GM18951 (cell line): ENCODE results near the gene TOB1.

Experiments used
- POLR2A ChIP-seq: IDR thresholded peaks from 4 replicates; pipeline ENCODE4 v1.6.1; 2011; ENCODE audit warnings: mild to moderate bottlenecking; ENCODE audit not compliant: insufficient read length, insufficient read depth; ENCODE audit errors: extremely low read depth
- in situ Hi-C: fragments of 300-500 bp; cut with MboI; formaldehyde crosslinking; loops from one replicate; pipeline ENCODE4 v1.12.0; 2022; ENCODE audit warnings: low sequenced_read_pairs, mixed read lengths, inconsistent platforms; ENCODE audit not compliant: unreplicated experiment

TOB1 gene, protein sequence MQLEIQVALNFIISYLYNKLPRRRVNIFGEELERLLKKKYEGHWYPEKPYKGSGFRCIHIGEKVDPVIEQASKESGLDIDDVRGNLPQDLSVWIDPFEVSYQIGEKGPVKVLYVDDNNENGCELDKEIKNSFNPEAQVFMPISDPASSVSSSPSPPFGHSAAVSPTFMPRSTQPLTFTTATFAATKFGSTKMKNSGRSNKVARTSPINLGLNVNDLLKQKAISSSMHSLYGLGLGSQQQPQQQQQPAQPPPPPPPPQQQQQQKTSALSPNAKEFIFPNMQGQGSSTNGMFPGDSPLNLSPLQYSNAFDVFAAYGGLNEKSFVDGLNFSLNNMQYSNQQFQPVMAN

DNA sequence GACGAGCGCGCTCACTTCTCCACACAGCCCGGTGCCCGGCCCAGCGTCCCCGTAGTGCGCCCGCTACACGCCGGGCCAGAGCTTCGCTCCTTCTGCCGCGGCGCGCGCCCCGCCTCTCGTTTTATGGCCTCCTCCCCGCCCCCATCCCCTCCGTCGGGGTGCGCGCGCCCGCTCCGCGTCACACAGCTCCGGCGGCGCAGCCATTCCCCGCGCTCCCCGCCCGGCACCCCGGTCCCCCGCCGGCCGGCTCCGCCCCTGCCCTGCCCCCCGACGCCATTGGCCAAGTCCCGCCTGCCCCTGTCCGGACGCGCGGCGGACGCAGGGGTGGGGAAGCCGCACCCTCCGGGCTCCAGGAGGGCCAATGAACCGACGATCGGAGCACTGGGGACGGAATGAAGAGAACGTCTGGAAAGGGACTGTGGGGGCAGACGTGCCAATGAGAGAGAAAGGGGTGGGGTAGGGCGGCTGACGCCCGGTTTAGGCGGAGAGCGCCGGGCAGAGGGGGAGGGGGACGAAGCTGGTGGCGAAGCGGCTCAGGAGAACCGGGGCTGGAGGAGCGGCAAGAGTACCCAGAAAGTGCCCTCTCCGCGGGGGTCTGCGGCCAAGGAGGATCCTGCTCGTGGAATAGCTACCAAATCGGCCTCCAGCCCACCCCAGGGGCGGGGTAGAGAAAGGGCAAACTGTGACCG is at the start of gene TOB1:
Gene TOB1 (minus strand): TSS at position 94 of the 689 bp plus-strand sequence. CDS start 2,337 bp downstream, outside the sequence.
- in situ Hi-C loops = no loop called here
- TF ChIP-seq POLR2A = peak; percentile 100

DNA sequence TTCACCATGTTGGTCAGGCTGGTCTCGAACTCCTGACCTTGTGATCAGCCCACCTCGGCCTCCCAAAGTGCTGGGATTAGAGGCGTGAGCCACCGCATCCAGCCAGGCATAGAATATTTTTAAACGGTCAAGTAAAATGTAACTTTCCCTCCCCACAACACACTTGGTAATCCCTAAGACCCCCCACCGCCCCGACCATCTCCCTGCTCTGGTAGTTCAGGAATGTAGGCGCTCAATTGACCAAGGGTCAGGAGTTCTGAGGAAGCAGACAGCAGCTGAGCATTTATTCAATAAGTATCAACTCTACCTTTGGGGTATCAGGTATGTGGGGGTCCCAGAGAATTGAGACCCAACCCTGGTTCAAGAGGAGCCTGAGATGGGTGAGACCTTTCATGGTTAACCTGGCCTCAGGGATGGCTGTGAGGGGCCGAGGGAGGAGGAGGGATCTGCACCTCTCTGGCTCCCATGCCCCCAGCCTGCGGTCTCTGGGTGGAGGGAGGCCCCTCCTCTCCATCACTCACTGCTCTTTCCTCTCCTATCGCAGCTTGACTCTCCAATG is 48.4 kb upstream of the TOB1 start:
- in situ Hi-C loops = no loop called here
- no peak for TF ChIP-seq POLR2A

DNA sequence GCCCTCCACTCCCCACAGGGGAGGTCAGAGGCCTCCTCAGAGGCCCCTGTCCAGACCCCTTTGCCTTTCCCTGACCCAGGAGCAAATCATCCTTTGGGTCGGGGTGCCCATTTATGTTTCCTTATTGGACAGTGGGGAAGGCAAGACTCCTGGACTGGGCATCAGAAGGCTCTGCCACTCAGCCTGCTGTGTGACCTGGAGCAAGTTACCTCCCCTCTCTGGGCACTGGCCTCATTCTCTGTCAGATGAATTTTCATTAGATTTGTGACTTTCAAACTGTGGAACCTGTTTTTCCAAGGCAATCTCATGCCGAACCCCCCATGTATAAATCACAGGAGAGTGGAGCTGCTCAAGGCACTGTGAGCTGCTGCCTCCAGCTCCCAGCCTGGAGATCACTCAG is 47.0 kb upstream of the TOB1 start:
- in situ Hi-C loops = no loop called here
- no peak for TF ChIP-seq POLR2A

DNA sequence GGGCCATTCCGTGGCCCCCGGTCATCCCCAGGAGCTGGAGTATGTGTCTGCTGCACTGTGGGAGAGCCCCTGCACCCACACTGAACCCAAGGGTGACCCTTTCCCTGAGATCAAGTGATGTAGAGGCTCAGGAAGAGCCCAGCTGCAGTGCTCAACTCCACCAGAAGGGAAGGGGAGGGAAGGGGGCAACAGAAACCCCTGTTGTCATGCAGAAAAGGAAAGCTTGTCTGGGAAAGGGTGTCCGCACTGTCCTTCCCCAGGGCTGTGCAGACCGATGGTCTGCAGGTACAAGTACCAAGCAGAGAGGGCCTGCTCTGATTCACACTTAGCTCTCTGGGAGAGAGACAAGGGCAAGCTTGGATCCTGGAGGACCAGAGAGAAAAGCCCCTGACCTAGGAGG is 45.7 kb upstream of the TOB1 start:
- in situ Hi-C loops = no loop called here

DNA sequence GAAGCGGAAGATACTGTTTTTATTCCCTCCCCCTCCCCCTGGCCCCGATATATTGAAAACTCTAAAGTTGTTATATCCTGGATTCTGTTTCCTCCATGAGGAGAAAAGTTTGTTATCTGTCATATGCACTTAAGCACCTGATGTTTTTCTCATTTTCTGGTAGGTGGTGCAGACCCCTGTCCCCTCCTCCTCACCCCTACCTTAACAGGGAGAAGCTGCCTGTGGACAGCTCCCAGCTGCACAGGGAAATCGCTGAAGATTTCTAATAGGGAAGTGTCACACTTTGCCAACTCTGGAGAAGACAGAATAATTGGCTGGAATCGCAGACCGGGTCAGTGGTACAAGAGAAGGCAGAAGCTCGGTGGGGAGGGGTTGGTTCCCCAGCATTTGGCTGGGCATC is 45.3 kb upstream of the TOB1 start:
- TF ChIP-seq POLR2A = no peak
- in situ Hi-C loops = no loop called here

More for the DNA sequence above, 45.7 kb upstream of the TOB1 start:
- TF ChIP-seq POLR2A = no peak

DNA sequence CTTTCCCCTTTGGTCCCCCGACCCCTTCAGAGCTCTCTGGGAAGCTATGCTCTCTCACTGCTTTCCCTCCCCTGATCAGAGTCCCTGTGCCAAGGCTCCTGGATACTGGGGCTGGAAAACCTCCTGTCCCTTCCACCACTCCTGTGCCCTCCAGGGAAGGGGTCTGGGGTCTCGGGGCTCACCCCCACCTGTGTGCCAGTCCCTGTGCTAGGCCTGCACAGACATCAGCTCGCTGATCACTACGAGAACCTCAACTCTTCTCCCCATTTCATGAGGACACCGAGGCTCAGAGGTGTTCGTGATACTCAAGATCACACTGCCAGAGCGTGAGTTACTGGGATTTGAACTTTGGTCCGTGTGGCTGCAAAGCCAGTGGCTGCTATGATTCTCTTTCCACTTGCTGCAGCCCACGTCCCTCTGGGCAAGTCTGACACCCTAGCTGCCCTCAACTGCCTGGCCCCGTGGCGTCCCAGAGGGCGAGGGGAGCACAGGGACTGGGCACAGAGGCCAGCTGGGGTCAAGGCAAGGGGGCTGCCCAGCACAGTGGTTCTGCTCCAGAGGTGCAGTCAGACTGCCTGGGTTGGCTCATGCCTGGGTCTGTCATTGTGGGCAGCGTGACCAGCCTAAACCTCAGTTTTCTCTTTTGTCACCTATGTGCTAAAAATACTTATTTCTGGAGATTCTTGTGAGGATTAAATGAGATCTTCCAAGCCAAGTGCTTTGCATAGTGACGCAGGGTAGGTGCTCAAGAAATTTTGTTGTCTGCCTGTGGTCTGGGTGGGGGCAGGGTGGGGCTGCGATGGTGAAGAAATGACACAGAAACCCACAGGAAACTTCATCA is 43.8 kb upstream of the TOB1 start:
- TF ChIP-seq POLR2A = no peak
- in situ Hi-C loops = no loop called here

DNA sequence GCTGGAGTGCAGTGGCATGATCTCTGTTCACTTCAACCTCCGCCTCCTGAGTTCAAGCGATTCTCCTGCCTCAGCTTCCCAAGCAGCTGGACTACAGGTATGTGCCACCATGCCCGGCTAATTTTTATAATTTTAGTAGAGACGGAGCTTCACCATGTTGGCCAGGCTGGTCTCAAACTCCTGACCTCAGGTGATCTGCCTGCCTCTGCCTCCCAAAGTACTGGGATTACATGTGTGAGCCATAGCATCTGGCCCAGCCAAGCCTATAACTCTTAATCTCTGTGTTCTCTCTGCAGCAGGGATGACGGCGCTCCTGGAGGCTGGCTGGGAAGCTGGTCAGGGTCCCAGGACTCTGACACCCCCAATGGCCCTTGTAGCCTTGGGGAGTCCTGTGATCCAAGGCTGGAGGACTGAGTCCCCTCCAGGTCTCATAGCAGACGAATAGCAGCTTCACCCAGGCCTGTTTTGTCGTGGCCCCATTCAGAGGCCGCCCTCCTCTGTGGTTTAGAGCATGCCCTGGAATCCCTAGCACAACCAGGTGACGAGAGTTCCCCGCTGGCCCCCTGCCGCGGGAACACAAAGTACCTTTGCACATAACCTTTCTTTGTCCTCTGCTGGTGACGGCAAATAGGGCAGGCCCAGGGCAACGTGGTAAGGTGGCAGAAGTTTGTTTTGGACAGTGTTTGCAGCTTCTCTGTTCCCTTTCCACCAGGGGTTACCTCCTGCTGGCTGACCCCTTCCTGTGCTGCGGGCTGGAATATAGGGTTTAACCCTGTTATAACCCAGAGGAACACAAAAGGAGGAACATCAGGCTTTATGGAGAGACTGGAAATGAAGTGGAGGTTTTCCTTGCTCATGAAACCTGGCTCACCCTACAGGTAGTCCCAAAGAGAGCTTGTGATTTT is 43.0 kb upstream of the TOB1 start:
- TF ChIP-seq POLR2A = no peak
- in situ Hi-C loops = no loop called here

DNA sequence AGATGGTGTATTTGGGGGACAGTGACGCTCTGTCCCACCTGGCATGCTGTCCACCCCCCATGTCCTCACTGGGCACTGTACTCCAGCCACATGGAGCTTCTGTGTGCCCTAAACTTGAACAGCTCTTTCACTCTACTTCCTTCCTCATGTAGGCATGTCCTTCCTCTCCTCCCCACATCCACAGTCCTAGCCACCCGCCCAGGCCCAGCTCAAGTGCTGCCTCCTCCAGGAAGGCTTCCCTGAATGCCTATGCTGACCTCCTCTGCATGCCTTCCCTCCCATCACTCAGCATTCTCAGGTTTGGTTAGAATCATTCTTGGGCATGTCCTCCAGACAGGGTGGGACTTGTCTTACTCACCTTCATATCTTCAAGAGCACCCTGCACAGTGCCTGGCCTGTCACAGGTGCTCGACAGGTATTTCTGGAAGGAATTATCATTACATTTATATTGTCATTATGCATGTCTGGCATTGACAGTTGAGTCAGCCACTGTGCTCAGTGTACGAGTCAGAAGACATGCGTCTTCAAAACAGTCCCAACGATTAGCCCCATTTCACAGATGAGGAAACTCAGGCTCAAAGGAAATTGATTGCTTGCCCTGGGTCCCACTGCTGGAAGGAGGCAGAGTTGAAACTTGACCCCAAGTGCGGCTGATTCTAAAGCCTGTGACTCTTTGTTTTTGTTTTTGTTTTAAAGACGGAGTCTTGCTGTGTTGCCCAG is 42.1 kb upstream of the TOB1 start:
- TF ChIP-seq POLR2A = no peak
- in situ Hi-C loops = no loop called here

DNA sequence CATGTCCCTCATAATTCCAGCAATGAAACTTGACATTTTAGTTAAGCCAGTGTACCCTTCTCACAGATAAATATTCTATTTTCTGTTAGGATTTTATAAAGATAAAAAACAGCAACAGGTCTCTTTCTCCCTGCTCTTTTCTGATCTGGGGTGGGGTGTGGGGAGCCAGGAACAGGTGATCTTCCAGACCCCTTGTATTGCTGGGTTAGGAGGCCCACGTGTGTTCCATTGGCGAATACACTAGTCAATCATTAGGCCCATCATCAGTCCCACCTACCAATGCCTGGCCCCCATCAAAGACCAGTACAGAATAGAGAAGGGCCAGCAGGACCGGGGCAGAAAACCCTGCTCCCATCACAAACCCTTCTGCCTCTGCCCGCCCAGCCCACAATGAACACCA is 40.3 kb upstream of the TOB1 start:
- in situ Hi-C loops = no loop called here

DNA sequence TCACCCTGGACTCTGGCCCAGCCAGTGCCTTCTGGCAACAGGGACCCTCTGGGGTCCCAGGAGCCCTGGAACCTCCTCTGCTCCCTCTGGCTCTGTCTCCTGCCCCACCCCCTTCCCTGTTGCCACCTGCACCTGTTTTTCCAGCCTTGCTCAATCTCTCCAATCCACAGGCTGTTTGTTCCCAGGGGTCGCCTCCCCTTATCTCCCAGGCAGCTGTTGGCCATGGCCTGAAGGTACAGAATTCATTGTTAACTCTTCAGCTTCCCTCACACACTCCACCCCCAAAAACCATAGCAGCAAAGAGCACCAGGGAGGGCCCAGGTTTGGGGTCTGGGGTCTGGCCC is 39.3 kb upstream of the TOB1 start:
- in situ Hi-C loops = no loop called here
- TF ChIP-seq POLR2A = no peak

More for the DNA sequence above, 40.3 kb upstream of the TOB1 start:
- TF ChIP-seq POLR2A = no peak

DNA sequence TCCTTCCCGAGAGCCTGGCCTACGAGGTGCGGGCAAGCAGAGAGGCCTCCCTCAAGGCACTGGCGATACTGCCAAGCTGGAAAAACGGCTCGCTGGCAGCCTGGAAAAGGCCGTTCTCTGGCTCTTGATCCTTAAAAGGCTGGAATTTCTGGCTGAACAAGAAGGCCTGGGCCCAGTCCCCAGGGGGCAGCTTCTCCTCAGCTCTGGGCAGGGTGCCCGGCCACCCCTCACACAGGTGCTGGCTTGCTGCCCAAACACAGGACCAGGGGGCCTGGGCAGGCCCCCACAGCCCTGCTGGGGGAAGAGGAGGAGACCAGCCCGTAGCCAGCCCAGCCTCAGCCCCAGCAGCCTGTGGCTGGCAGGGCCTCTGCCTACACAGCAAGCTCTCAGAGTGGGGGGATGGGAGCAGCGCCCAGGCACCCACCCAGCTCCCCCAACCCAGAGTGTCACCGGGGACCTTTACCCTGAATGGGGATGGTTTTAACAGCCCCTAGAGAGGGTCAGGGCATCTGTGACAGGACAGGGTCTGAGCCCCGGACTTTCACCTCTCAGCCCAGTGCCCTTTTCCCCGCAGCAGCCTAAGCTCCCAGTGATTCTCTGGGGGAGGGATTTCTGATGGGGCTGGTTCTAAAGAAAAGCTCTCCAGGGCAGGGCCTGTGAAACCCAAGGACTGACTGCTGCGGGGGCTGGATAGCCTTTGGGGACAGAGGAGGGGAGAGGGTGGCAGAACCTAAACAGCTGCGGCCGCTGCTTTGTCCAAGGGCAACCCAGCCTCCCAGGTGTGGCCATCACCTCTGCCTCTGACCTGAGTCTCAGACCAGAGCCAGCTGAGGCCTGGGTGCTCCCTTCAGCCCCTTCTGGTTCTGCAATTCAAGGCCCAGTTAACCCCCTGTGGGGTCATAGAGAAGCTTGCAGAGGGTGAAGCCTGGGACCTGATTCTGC is 38.6 kb upstream of the TOB1 start:
- TF ChIP-seq POLR2A = no peak
- in situ Hi-C loops = no loop called here
